AML-193 (cell line): ENCODE results near the gene CPNE4.
"Not testable (repeated sequence)": the region's sequence is repeated elsewhere in the genome, so short reads cannot be mapped to it uniquely, and the experiment has no call there.

Experiments
- DNase-seq, 2 experiments: peaks; one replicate each; lab custom pipeline; 2025; lab: John Stamatoyannopoulos, UW

Gene CPNE4

DNA sequence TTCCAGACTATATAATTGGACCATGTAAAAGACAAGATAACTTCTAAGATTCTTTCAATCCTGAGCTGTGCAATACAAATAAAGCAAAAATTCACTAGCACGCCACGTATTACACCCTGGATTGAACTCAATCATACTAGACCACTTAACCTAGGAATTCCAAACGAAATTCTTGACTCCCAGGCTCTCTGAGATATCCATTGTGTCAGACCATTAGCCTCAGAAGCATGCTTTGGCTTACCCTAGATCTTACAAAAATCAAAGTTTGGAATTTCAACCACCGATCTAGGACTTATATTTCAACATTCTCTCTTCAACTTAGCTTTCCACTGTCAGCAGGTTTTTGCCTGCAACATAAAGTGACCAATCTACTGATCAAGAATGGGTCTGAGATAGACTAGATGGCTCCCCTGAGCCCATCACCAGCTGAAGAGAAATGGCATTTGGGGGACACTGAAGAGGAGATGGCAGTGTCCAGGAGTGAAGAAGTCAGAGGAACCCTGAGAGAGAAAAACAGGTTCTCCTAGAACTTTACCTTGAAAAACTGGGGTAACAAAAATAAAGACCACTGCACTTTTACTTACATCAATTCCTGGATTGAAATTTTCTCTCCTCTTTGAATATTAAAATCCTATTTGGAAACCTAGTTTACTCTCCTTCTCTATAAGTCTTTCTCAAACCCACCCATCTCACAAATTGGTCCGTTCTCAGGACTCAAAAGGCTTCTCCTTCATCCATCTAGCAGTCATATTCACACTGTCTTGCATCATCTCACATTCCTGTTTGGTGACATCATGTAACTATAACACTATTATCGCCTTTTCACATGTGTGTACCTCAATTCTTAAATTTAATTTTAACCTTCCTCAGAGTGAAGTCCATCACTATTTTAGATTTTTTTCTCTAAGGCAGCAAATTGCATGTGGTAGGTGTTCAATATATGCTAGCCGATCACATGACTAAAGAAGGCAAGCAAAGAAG, 18.5 kb downstream of the CPNE4 start:
- no peak for DNase-seq

- DNase-seq = no peak
Observed at GRCh38 chr3:132014105-132014504, 20.7 kb downstream of the CPNE4 start.

- DNase-seq = no peak
Observed at GRCh38 chr3:132009241-132009640, 25.6 kb downstream of the CPNE4 start.

DNA sequence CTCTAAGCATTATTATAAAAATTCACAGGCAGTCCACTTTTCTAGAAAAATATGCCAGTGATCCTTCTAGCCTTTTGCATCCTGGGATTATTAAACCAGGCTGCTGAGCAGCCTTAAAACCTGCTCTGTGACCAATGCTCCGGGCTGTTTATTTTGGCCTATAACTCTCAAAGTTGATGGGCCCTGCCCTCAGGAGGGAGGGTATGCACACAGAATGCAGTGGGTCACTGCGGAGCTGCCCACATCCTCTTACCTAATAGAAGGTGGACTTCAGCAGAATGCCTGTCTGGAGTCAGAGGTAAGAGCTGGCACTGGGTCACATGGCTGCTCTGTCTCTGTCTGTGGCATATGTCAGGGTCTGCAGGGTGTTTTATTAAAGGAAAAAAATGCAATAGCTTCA, 26.0 kb downstream of the CPNE4 start:
- DNase-seq = no peak

GRCh38 chr3:132007617-132008016, 27.2 kb downstream of the CPNE4 start:
- no peak for DNase-seq

- peak; percentile 69 to 73 for DNase-seq
Observed at GRCh38 chr3:132006605-132007204, 28.1 kb downstream of the CPNE4 start.

- no peak for DNase-seq
Observed at GRCh38 chr3:132004571-132004970, 30.2 kb downstream of the CPNE4 start.

DNA sequence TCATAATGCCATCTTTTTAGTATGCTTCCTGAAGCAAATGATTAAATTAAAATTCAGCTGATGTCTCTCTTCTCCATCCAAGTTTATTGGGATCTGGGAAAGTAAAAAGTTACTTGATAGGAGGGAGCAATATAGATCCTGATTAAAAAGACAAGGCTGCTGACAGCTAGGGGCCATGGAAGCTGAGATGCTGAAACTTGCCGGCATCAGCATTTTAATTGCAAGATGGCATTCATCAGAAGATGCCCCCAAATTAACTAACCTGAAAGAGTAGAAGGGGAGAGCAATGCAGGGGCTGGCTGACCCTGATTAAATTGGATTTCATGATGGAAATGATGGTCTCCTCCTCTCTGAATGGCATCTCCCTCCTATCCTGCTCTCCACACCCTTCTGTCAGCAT, 31.1 kb downstream of the CPNE4 start:
- DNase-seq = no peak

DNA sequence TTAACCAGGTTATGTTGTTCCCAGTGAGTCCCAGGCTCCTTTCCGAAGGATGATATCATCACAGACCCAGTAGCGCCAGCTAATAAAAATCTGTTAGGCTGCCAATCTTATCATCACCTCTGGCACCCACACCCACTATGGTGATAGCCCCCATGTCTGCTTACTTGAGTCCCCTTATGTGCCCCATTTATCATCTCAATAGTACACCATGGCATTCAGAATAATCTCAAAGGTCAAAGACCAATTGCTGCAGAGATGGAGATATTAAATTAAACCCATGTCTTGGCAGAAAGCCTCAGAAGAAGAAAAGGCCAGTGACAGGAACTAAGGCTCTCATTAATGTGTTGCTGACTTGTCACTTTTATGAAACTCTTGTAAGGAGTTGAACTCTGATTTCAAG, 32.8 kb downstream of the CPNE4 start:
- no peak for DNase-seq

GRCh38 chr3:132001036-132001435, 33.8 kb downstream of the CPNE4 start:
- DNase-seq = no peak

DNA sequence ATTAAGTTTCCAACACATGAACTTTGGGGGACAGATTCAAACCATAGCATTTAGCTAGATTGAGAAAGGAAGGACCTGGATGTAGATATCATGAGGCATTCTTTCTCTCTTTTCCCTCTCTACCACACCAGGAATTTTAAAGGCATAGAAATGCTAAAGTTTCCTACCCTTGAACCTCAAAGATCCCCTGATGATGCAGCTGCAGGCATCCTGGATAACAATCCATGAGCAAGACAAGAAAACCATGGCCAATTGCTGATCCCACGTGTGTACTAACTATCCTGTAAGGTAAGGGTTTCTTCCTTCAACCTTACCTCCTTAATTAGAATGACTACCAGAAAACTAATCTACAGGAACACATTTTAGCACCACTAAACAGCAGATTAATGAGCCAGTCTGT, 36.8 kb downstream of the CPNE4 start:
- no peak for DNase-seq

GRCh38 chr3:131995891-131996290, 38.9 kb downstream of the CPNE4 start:
- DNase-seq = no peak

DNA sequence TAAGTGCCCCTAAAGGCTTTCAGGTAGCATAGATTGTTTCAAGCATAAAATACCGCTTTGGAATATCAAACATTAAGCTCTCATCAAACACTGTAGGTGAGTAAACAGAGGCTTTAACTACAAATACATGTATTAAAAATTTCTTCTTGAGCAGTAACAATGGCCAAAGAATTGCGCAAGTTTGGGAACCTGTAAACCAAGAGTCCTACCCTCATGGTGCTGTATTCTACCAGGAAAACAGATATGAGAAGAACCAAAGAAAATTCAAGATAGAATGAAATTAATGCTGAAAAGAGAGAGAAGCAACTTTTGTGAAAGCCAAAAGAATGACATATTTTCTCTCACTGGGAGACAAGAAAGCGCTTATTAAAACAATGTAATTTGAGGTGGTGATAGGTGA, 45.5 kb downstream of the CPNE4 start:
- no peak for DNase-seq

DNA sequence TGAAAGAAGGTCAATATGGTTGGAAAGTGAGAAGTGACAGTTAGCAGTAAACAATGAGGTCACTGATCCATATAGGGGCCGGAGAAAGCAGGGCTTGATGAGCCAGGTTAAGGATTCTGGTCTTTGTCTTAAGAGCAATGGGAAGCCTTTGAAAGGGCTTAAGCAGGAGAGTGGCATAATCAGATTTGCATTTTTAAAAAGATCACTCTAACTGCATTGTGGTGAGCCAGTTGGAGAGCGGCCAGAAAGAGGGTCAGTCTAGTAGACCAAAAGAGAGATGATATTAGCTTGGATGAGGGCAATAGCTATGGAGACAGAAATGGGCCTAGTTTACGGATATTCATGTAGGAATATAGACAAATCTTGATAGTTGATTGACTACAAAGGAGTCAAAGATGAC, 46.6 kb downstream of the CPNE4 start:
- DNase-seq = no peak

DNA sequence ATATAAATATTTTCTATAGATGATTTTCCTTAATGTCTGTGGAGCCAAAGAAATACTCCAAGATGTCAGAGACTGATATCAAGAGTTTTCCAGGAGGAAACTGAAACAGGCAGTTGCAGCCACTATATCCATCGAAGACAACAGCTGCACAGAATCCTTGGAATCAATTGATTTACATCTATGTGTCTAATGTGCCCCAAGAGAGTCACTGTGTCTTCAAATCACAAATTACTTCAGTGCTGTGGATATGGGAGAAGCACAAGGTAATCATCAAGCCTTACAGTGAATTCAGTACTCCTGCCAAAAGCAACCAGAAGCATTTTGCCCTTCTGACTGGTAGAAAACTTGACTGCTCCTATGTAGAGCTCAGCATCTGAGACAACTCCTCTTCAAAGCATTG, 51.1 kb downstream of the CPNE4 start:
- no peak for DNase-seq

- DNase-seq = no peak
Observed at GRCh38 chr3:131981323-131981722, 53.5 kb downstream of the CPNE4 start.

DNA sequence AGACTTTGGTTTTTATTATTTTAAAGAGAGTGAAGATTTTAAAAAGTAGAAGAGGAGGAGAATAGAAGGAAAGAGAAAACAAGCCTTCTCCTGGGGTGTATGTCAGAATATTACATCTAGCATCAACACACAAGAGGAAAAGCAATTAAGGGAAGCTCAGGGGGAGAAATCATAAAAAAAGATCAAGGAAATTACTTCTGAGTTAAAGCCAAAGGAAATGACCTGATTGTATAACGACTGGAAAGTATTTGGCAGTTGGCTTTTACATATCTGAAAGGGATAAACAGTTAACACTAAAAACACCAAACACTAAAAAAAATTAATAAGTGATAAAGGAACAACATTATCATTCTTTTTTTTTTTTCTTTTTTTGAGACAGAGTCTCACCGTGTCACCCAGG, 58.4 kb downstream of the CPNE4 start:
- DNase-seq = no peak

- no peak for DNase-seq
Observed at GRCh38 chr3:131975047-131975446, 59.8 kb downstream of the CPNE4 start.

DNA sequence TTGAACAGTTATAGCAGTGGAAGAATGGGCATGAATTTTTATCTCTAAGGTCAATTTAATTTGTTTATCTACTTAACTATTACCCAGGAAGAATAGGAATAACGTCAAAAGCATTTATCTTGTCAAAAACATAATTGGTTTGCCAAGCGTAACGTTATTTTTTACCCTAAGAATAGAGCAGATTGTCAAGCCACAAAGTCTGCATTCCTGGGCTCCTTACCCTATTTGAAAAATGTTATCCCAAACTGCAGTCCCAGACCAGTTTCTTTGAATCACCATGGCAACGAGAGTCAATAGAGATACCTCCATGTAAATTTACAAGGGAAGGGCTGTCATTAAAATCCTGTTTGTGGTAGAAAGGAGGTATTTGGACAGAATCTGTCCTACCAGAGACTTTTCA, 61.1 kb downstream of the CPNE4 start:
- DNase-seq = no peak

DNA sequence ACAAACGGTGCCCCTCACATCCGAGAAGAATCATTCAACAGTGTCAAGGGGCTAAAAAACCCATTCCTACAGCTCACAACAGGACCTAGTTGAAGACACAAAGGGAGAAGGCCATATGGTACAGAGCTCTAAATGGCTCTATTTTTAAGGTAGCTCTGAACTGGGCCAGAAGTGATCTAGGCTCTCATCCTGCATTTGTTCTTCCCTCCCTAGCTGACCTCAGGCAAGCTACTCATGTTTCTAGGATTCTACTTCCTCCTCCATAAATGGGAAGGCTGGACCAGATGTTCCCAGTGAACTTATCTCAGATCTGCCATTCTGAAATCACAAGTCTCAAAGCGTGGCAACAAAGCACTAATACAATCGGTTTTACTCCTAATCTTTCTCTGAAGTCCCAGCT, 62.3 kb downstream of the CPNE4 start:
- DNase-seq = no peak

GRCh38 chr3:131972091-131972490, 62.7 kb downstream of the CPNE4 start:
- DNase-seq = no peak

DNA sequence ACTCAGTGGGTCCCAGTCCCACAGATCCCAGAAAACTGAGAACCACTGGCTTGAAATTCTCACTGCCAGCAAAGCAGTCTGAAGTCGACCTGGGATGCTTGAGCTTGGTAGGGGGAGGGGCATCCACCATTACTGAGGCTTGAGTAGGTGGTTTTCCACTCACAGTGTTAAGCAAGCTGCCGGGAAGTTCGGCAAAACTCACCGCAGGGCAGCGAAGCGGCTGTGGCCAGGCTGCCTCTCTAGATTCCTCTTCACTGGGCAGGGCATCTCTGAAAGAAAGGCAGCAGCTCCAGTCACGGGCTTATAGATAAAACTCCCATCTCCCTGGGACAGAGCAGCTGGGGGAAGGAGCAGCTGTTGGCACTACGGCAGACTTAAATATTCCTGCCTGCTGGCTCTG, 71.4 kb downstream of the CPNE4 start:
- DNase-seq = not testable (repeated sequence)

- no peak for DNase-seq
Observed at GRCh38 chr3:131962982-131963381, 71.8 kb downstream of the CPNE4 start.

GRCh38 chr3:131960324-131960723, 74.5 kb downstream of the CPNE4 start:
- peak; percentile 8 to 10 for DNase-seq
